HTERT RPE-1 (cell line): Measurements from ENCODE around the gene FBXW5.

Experiments
- in situ Hi-C: fragments of 300-500 bp; cut with MboI; formaldehyde crosslinking; loops from 4 replicates; pipeline ENCODE4 v1.14.3; 2020; ENCODE audit warnings: low sequenced_read_pairs

Gene FBXW5

GRCh38 chr9:136936645-136937170 lies 7.8 kb downstream of the FBXW5 start:
- in situ Hi-C loops, result no loop called here

GRCh38 chr9:136935651-136936050 lies 8.9 kb downstream of the FBXW5 start:
- in situ Hi-C loops, result no loop called here

GRCh38 chr9:136934277-136934676 lies 10.3 kb downstream of the FBXW5 start:
- in situ Hi-C loops, result no loop called here

- in situ Hi-C loops, result no loop called here
Measured at GRCh38 chr9:136931611-136932130, 12.9 kb downstream of the FBXW5 start.

- in situ Hi-C loops, result no loop called here
Measured at GRCh38 chr9:136930014-136930413, 14.5 kb downstream of the FBXW5 start.

GRCh38 chr9:136928591-136928990 lies 15.9 kb downstream of the FBXW5 start:
- in situ Hi-C loops, result no loop called here

- in situ Hi-C loops, result no loop called here
Measured at GRCh38 chr9:136927343-136928271, 16.9 kb downstream of the FBXW5 start.

- in situ Hi-C loops, result no loop called here
Measured at GRCh38 chr9:136926749-136927148, 17.8 kb downstream of the FBXW5 start.

- in situ Hi-C loops, result no loop called here
Measured at GRCh38 chr9:136926154-136926704, 18.3 kb downstream of the FBXW5 start.

GRCh38 chr9:136925414-136926153 lies 19.0 kb downstream of the FBXW5 start:
- in situ Hi-C loops, result no loop called here

GRCh38 chr9:136923881-136924280 lies 20.7 kb downstream of the FBXW5 start:
- in situ Hi-C loops, result no loop called here

- in situ Hi-C loops, result no loop called here
Measured at GRCh38 chr9:136922540-136922939, 22.0 kb downstream of the FBXW5 start.

GRCh38 chr9:136921718-136922117 lies 22.8 kb downstream of the FBXW5 start:
- in situ Hi-C loops, result no loop called here

- in situ Hi-C loops, result no loop called here
Measured at GRCh38 chr9:136921307-136921706, 23.2 kb downstream of the FBXW5 start.

- in situ Hi-C loops, result no loop called here
Measured at GRCh38 chr9:136920734-136921231, 23.8 kb downstream of the FBXW5 start.

GRCh38 chr9:136920069-136920468 lies 24.5 kb downstream of the FBXW5 start:
- in situ Hi-C loops, result no loop called here

- in situ Hi-C loops, result no loop called here
Measured at GRCh38 chr9:136917902-136918301, 26.6 kb downstream of the FBXW5 start.

GRCh38 chr9:136916330-136917184 lies 28.0 kb downstream of the FBXW5 start:
- in situ Hi-C loops, result no loop called here

- in situ Hi-C loops, result no loop called here
Measured at GRCh38 chr9:136915632-136916329, 28.8 kb downstream of the FBXW5 start.
